Activated CD8-positive, alpha-beta memory T cell treated with anti-CD3 and anti-CD28 coated beads, Interleukin-2, amount 10 ng/mL, durations not matched to agents 7 days and 5 days (primary cell): Measurements from ENCODE around the gene CLP1. TPM values are rescaled to one million over a fixed set of nuclear protein-coding genes. Genes with fewer than 3 reads are reported as not detected.
A peak's percentile ranks its signal among the peaks of the same experiment; 100 is the strongest.

Experiments used
- ATAC-seq: fragments of 150-1000 bp; cut with Tn5 transposase; one replicate; pipeline ENCODE4 v1.10.0; 2021; ENCODE audit warnings: moderate library complexity
- CTCF ChIA-PET: fragments of 350-600 bp; sonication (Branson Sonifier 250); formaldehyde crosslinking; loops from one replicate; lab custom pipeline; 2021; ENCODE audit warnings: antibody characterized with exemption; lab: Charles Lee
- DNase-seq: peaks from one replicate; pipeline ENCODE4 v3.0.0-alpha.2; 2020
- H3K27ac Mint-ChIP-seq: one replicate; pipeline ENCODE4 v1.8.0; 2021; ENCODE audit warnings: mild to moderate bottlenecking, mixed read lengths
- H3K27me3 Mint-ChIP-seq: one replicate; pipeline ENCODE4 v1.8.0; 2021; ENCODE audit warnings: mixed read lengths
- H3K36me3 Mint-ChIP-seq: one replicate; pipeline ENCODE4 v1.8.0; 2021; ENCODE audit warnings: mild to moderate bottlenecking, mixed read lengths
- H3K4me1 Mint-ChIP-seq: one replicate; pipeline ENCODE4 v1.8.0; 2021; ENCODE audit warnings: mixed read lengths
- H3K4me3 Mint-ChIP-seq: one replicate; pipeline ENCODE4 v1.8.0; 2021; ENCODE audit warnings: mild to moderate bottlenecking, moderate library complexity, mixed read lengths
- H3K9me3 Mint-ChIP-seq: one replicate; pipeline ENCODE4 v1.8.0; 2022; ENCODE audit warnings: low read depth, mixed read lengths
- total RNA-seq, 2 experiments: library from RNA; stranded (reverse); gene quantifications; one replicate each; pipeline ENCODE4 v1.2.3, GENCODE V29; 2021

The CLP1 gene
- total RNA-seq, 2 experiments from 2014 or later: 15.7 to 22.6 TPM

- Mint-ChIP-seq H3K27ac (no peak overlapping the region), H3K36me3 (no peaks in the 10 kb centered on the region), H3K4me1 (peaks cover 6% of the 10 kb centered on the region), H3K4me3 (no peak overlapping the region), H3K27me3 (peaks cover 52% of the 10 kb centered on the region), H3K9me3 (no peaks in the 10 kb centered on the region)
- ATAC-seq (no peak), DNase-seq (no peak)
- CTCF ChIA-PET: interaction anchor here (2.3 kb wide), 1 partner anchor 11 kb away, joined by 12 read pairs; no protein-coding TSS in a partner anchor
These were observed 24.0 kb upstream of the CLP1 start for GRCh38 chr11:57633394-57634070.

- Mint-ChIP-seq H3K27me3 (peaks cover 48% of the 10 kb centered on the region), H3K27ac (no peak overlapping the region), H3K36me3 (no peaks in the 10 kb centered on the region), H3K9me3 (no peaks in the 10 kb centered on the region), H3K4me1 (peaks cover 12% of the 10 kb centered on the region), H3K4me3 (no peak overlapping the region)
- DNase-seq (no peak), ATAC-seq (no peak)
- CTCF ChIA-PET: interaction anchor here (0.7 to 2.3 kb wide), 2 partner anchors 10 to 64 kb away, joined by 3 to 12 read pairs; no protein-coding TSS in a partner anchor
These were observed 23.3 kb upstream of the CLP1 start for GRCh38 chr11:57634311-57634710.

- H3K36me3 Mint-ChIP-seq: no peaks in the 10 kb centered on the region
- ATAC-seq (no peak), DNase-seq (no peak)
- H3K27ac Mint-ChIP-seq: no peak overlapping the region
- CTCF ChIA-PET: interaction anchor here (0.6 to 6.2 kb wide), 3 partner anchors 9 to 385 kb away, joined by 4 to 29 read pairs (median 12); no protein-coding TSS in a partner anchor
- H3K4me3 Mint-ChIP-seq: no peak overlapping the region
- H3K9me3 Mint-ChIP-seq: no peaks in the 10 kb centered on the region
- peaks cover 12% of the 10 kb centered on the region for H3K4me1 Mint-ChIP-seq
- peaks cover 52% of the 10 kb centered on the region for H3K27me3 Mint-ChIP-seq
These were observed 22.3 kb upstream of the CLP1 start for GRCh38 chr11:57635246-57635645.

GRCh38 chr11:57637626-57638004, 19.9 kb upstream of the CLP1 start:
- H3K27me3 Mint-ChIP-seq: peaks cover 47% of the 10 kb centered on the region
- no peak overlapping the region for H3K27ac Mint-ChIP-seq
- DNase-seq: no peak

GRCh38 chr11:57638005-57638781, 19.4 kb upstream of the CLP1 start:
- ATAC-seq (peak; percentile 54), DNase-seq (no peak)
- CTCF ChIA-PET: interaction anchor here (0.8 to 10.0 kb wide), 7 partner anchors 10 to 181 kb away, joined by 3 to 267 read pairs (median 9); partner anchors contain the start of gene UBE2L6
- H3K27ac Mint-ChIP-seq: no peak overlapping the region
- peaks cover 48% of the 10 kb centered on the region for H3K27me3 Mint-ChIP-seq
- H3K9me3 Mint-ChIP-seq: no peaks in the 10 kb centered on the region
- H3K4me3 Mint-ChIP-seq: peak overlapping the region; percentile 80
- peaks cover 13% of the 10 kb centered on the region for H3K4me1 Mint-ChIP-seq
- H3K36me3 Mint-ChIP-seq: no peaks in the 10 kb centered on the region

More at GRCh38 chr11:57637626-57638004, 19.9 kb upstream of the CLP1 start:
- H3K4me1 Mint-ChIP-seq: peaks cover 13% of the 10 kb centered on the region
- no peaks in the 10 kb centered on the region for H3K36me3 Mint-ChIP-seq
- H3K4me3 Mint-ChIP-seq: peak overlapping the region; percentile 80
- no peak for ATAC-seq
- CTCF ChIA-PET: interaction anchor here (6.2 to 10.0 kb wide), 2 partner anchors 66 to 180 kb away, joined by 29 to 267 read pairs; partner anchors contain the start of gene UBE2L6
- no peaks in the 10 kb centered on the region for H3K9me3 Mint-ChIP-seq

GRCh38 chr11:57638811-57639320, 18.7 kb upstream of the CLP1 start:
- ATAC-seq: peak; percentile 25
- no peak for DNase-seq
- H3K9me3 Mint-ChIP-seq: no peaks in the 10 kb centered on the region
- CTCF ChIA-PET: interaction anchor here (0.8 to 10.0 kb wide), 8 partner anchors 8 to 181 kb away, joined by 3 to 267 read pairs (median 8); partner anchors contain the start of gene UBE2L6
- H3K4me1 Mint-ChIP-seq: peaks cover 13% of the 10 kb centered on the region
- H3K4me3 Mint-ChIP-seq: peak overlapping the region; percentile 80
- H3K27ac Mint-ChIP-seq: no peak overlapping the region
- H3K27me3 Mint-ChIP-seq: peaks cover 48% of the 10 kb centered on the region
- no peaks in the 10 kb centered on the region for H3K36me3 Mint-ChIP-seq

- peak; percentile 6 for ATAC-seq
- H3K27me3 Mint-ChIP-seq: peaks cover 44% of the 10 kb centered on the region
- CTCF ChIA-PET: interaction anchor here (0.8 to 10.0 kb wide), 14 partner anchors 9 to 207 kb away, joined by 3 to 267 read pairs (median 4); partner anchors contain the start of genes RTN4RL2 and UBE2L6
- H3K27ac Mint-ChIP-seq: no peak overlapping the region
- no peaks in the 10 kb centered on the region for H3K36me3 Mint-ChIP-seq
- H3K4me1 Mint-ChIP-seq: peaks cover 13% of the 10 kb centered on the region
- DNase-seq: no peak
- H3K9me3 Mint-ChIP-seq: no peaks in the 10 kb centered on the region
- peak overlapping the region; percentile 80 for H3K4me3 Mint-ChIP-seq
These were observed 18.1 kb upstream of the CLP1 start for GRCh38 chr11:57639321-57640067.

GRCh38 chr11:57640068-57640800, 17.3 kb upstream of the CLP1 start:
- CTCF ChIA-PET: interaction anchor here (1.2 to 10.0 kb wide), 18 partner anchors 8 to 208 kb away, joined by 3 to 267 read pairs (median 8); partner anchors contain the start of genes RTN4RL2 and UBE2L6
- Mint-ChIP-seq H3K4me3 (no peak overlapping the region), H3K36me3 (no peaks in the 10 kb centered on the region), H3K27ac (no peak overlapping the region), H3K27me3 (peaks cover 43% of the 10 kb centered on the region), H3K4me1 (peaks cover 13% of the 10 kb centered on the region), H3K9me3 (no peaks in the 10 kb centered on the region)
- DNase-seq: no peak
- no peak for ATAC-seq

- Mint-ChIP-seq H3K4me3 (no peak overlapping the region), H3K27ac (no peak overlapping the region), H3K36me3 (no peaks in the 10 kb centered on the region), H3K4me1 (peaks cover 19% of the 10 kb centered on the region), H3K9me3 (no peaks in the 10 kb centered on the region), H3K27me3 (peaks cover 51% of the 10 kb centered on the region)
- CTCF ChIA-PET: interaction anchor here (0.9 to 10.0 kb wide), 20 partner anchors 9 to 298 kb away, joined by 3 to 267 read pairs (median 5); partner anchors contain the start of genes SELENOH and UBE2L6
- ATAC-seq (peak; percentile 46), DNase-seq (no peak)
These were observed 16.4 kb upstream of the CLP1 start for GRCh38 chr11:57641011-57641807.

GRCh38 chr11:57643802-57644201, 13.8 kb upstream of the CLP1 start:
- H3K4me3 Mint-ChIP-seq: no peak overlapping the region
- no peak overlapping the region for H3K27ac Mint-ChIP-seq
- no peak for ATAC-seq
- H3K36me3 Mint-ChIP-seq: no peaks in the 10 kb centered on the region
- DNase-seq: no peak
- peaks cover 25% of the 10 kb centered on the region for H3K4me1 Mint-ChIP-seq
- peaks cover 62% of the 10 kb centered on the region for H3K27me3 Mint-ChIP-seq
- H3K9me3 Mint-ChIP-seq: no peaks in the 10 kb centered on the region
- CTCF ChIA-PET: interaction anchor here (0.9 to 10.0 kb wide), 32 partner anchors 9 to 310 kb away, joined by 3 to 267 read pairs (median 5); partner anchors contain the start of genes CLP1, RTN4RL2, SELENOH and SSRP1
